ENCODE data around the gene PPP2R5E. TPM values are rescaled to one million over a fixed set of nuclear protein-coding genes. Genes with fewer than 3 reads are reported as not detected.
"Not testable (repeated sequence)": the region's sequence is repeated elsewhere in the genome, so short reads cannot be mapped to it uniquely, and the experiment has no call there.

The PPP2R5E gene
- 10 to 100 TPM; 38.5 to 44.3 TPM for total RNA-seq
- total RNA-seq = 30.2 to 45.1 reads per million in 2 donors

GRCh38 chr14:63543000-63543825 is at the start of gene PPP2R5E:
Gene PPP2R5E, minus strand, starts transcription at chr14:63543377. Its CDS starts 3,692 bp downstream, at chr14:63539685.
- H3K36me3 Mint-ChIP-seq (ENCODE audit: low read depth) = peaks cover 9% of the 10 kb centered on the region
- peak; percentile 90 to 95 (median 94) for DNase-seq
- no peaks in the 10 kb centered on the region for H3K9me3 ChIP-seq (ENCODE audit: control insufficient read depth, low read length, poor library complexity, severe bottlenecking)
- peak within 1 kb of the TSS; percentile 98 for H3K4me3 Mint-ChIP-seq
- H3K27ac Mint-ChIP-seq = peak within 1 kb of the TSS; percentile 95
- peak; percentile 97 for ATAC-seq
- peaks cover 29% of the 10 kb centered on the region for H3K4me1 Mint-ChIP-seq
- no peaks in the 10 kb centered on the region for H3K27me3 Mint-ChIP-seq

- not testable (repeated sequence) for H3K4me1 Mint-ChIP-seq; H3K27ac Mint-ChIP-seq; H3K36me3 Mint-ChIP-seq (ENCODE audit: low read depth); H3K4me3 Mint-ChIP-seq; ATAC-seq; H3K9me3 ChIP-seq (ENCODE audit: control insufficient read depth, low read length, poor library complexity, severe bottlenecking); DNase-seq
- peaks cover 13% of the 10 kb centered on the region for H3K27me3 Mint-ChIP-seq
Observed at GRCh38 chr14:63583046-63583445, 39.9 kb upstream of the PPP2R5E start.

GRCh38 chr14:63581491-63581890 is 38.3 kb upstream of the PPP2R5E start:
- H3K4me1 Mint-ChIP-seq = peaks cover 3% of the 10 kb centered on the region
- H3K36me3 Mint-ChIP-seq (ENCODE audit: low read depth) = no peaks in the 10 kb centered on the region
- no peak overlapping the region for H3K4me3 Mint-ChIP-seq
- H3K27me3 Mint-ChIP-seq = peaks cover 17% of the 10 kb centered on the region
- ATAC-seq (no peak), DNase-seq (no peak)
- H3K9me3 ChIP-seq (ENCODE audit: control insufficient read depth, low read length, poor library complexity, severe bottlenecking) = no peaks in the 10 kb centered on the region
- no peak overlapping the region for H3K27ac Mint-ChIP-seq

- DNase-seq (no peak), ATAC-seq (no peak)
- H3K9me3 ChIP-seq (ENCODE audit: control insufficient read depth, low read length, poor library complexity, severe bottlenecking) = no peaks in the 10 kb centered on the region
- peaks cover 23% of the 10 kb centered on the region for H3K27me3 Mint-ChIP-seq
- no peaks in the 10 kb centered on the region for H3K36me3 Mint-ChIP-seq (ENCODE audit: low read depth)
- H3K27ac Mint-ChIP-seq = no peak overlapping the region
- peaks cover 3% of the 10 kb centered on the region for H3K4me1 Mint-ChIP-seq
- no peak overlapping the region for H3K4me3 Mint-ChIP-seq
Observed at GRCh38 chr14:63578300-63578699, 35.1 kb upstream of the PPP2R5E start.

GRCh38 chr14:63573581-63573980 is 30.4 kb upstream of the PPP2R5E start:
- no peak overlapping the region for H3K4me3 Mint-ChIP-seq
- H3K4me1 Mint-ChIP-seq = no peaks in the 10 kb centered on the region
- H3K36me3 Mint-ChIP-seq (ENCODE audit: low read depth) = no peaks in the 10 kb centered on the region
- ATAC-seq (no peak), DNase-seq (no peak)
- no peak overlapping the region for H3K27ac Mint-ChIP-seq
- peaks cover 14% of the 10 kb centered on the region for H3K27me3 Mint-ChIP-seq
- H3K9me3 ChIP-seq (ENCODE audit: control insufficient read depth, low read length, poor library complexity, severe bottlenecking) = no peaks in the 10 kb centered on the region

- no peak overlapping the region for H3K27ac Mint-ChIP-seq
- peaks cover 25% of the 10 kb centered on the region for H3K27me3 Mint-ChIP-seq
- no peaks in the 10 kb centered on the region for H3K9me3 ChIP-seq (ENCODE audit: control insufficient read depth, low read length, poor library complexity, severe bottlenecking)
- H3K4me3 Mint-ChIP-seq = no peak overlapping the region
- DNase-seq (no peak), ATAC-seq (no peak)
- H3K36me3 Mint-ChIP-seq (ENCODE audit: low read depth) = no peaks in the 10 kb centered on the region
- no peaks in the 10 kb centered on the region for H3K4me1 Mint-ChIP-seq
Observed at GRCh38 chr14:63565448-63565847, 22.3 kb upstream of the PPP2R5E start.

GRCh38 chr14:63564318-63564717 is 21.1 kb upstream of the PPP2R5E start:
- H3K9me3 ChIP-seq (ENCODE audit: control insufficient read depth, low read length, poor library complexity, severe bottlenecking) = no peaks in the 10 kb centered on the region
- Mint-ChIP-seq H3K4me1 (no peaks in the 10 kb centered on the region), H3K4me3 (no peak overlapping the region), H3K36me3 (ENCODE audit: low read depth) (no peaks in the 10 kb centered on the region), H3K27ac (no peak overlapping the region), H3K27me3 (peaks cover 25% of the 10 kb centered on the region)
- DNase-seq (no peak), ATAC-seq (no peak)

- Mint-ChIP-seq H3K4me3 (no peak overlapping the region), H3K27ac (no peak overlapping the region), H3K4me1 (no peaks in the 10 kb centered on the region), H3K36me3 (ENCODE audit: low read depth) (no peaks in the 10 kb centered on the region), H3K27me3 (peaks cover 25% of the 10 kb centered on the region)
- H3K9me3 ChIP-seq (ENCODE audit: control insufficient read depth, low read length, poor library complexity, severe bottlenecking) = no peaks in the 10 kb centered on the region
- no peak for DNase-seq
- ATAC-seq = no peak
Observed at GRCh38 chr14:63563370-63564026, 20.3 kb upstream of the PPP2R5E start.

GRCh38 chr14:63562405-63562804 is 19.2 kb upstream of the PPP2R5E start:
- Mint-ChIP-seq H3K36me3 (ENCODE audit: low read depth) (no peaks in the 10 kb centered on the region), H3K4me3 (no peak overlapping the region), H3K27me3 (peaks cover 20% of the 10 kb centered on the region), H3K27ac (no peak overlapping the region), H3K4me1 (no peaks in the 10 kb centered on the region)
- DNase-seq = no peak
- no peak for ATAC-seq
- no peaks in the 10 kb centered on the region for H3K9me3 ChIP-seq (ENCODE audit: control insufficient read depth, low read length, poor library complexity, severe bottlenecking)

GRCh38 chr14:63555572-63555971 is 12.4 kb upstream of the PPP2R5E start:
- Mint-ChIP-seq H3K4me3 (no peak overlapping the region), H3K27ac (no peak overlapping the region), H3K4me1 (no peaks in the 10 kb centered on the region)

GRCh38 chr14:63551332-63551731 is 8.2 kb upstream of the PPP2R5E start:
- Mint-ChIP-seq H3K4me1 (peaks cover 3% of the 10 kb centered on the region), H3K27ac (peak overlapping the region; percentile 4), H3K4me3 (no peak overlapping the region), H3K36me3 (ENCODE audit: low read depth) (no peaks in the 10 kb centered on the region), H3K27me3 (no peaks in the 10 kb centered on the region)
- no peaks in the 10 kb centered on the region for H3K9me3 ChIP-seq (ENCODE audit: control insufficient read depth, low read length, poor library complexity, severe bottlenecking)
- ATAC-seq (no peak), DNase-seq (no peak)

More at GRCh38 chr14:63555572-63555971, 12.4 kb upstream of the PPP2R5E start:
- Mint-ChIP-seq H3K27me3 (no peaks in the 10 kb centered on the region), H3K36me3 (ENCODE audit: low read depth) (no peaks in the 10 kb centered on the region)
- H3K9me3 ChIP-seq (ENCODE audit: control insufficient read depth, low read length, poor library complexity, severe bottlenecking) = no peaks in the 10 kb centered on the region
- ATAC-seq (no peak), DNase-seq (no peak)

GRCh38 chr14:63547798-63548335 is 4.7 kb upstream of the PPP2R5E start:
- Mint-ChIP-seq H3K36me3 (ENCODE audit: low read depth) (peaks cover 4% of the 10 kb centered on the region), H3K4me3 (no peak overlapping the region), H3K27ac (no peak overlapping the region), H3K27me3 (no peaks in the 10 kb centered on the region), H3K4me1 (peaks cover 13% of the 10 kb centered on the region)
- no peaks in the 10 kb centered on the region for H3K9me3 ChIP-seq (ENCODE audit: control insufficient read depth, low read length, poor library complexity, severe bottlenecking)
- ATAC-seq (no peak), DNase-seq (no peak)

GRCh38 chr14:63545431-63545830 is 2.3 kb upstream of the PPP2R5E start:
- DNase-seq (no peak), ATAC-seq (no peak)
- Mint-ChIP-seq H3K27me3 (no peaks in the 10 kb centered on the region), H3K36me3 (ENCODE audit: low read depth) (peaks cover 7% of the 10 kb centered on the region), H3K4me1 (peaks cover 26% of the 10 kb centered on the region), H3K4me3 (no peak overlapping the region), H3K27ac (no peak overlapping the region)
- H3K9me3 ChIP-seq (ENCODE audit: control insufficient read depth, low read length, poor library complexity, severe bottlenecking) = no peaks in the 10 kb centered on the region
